ENCODE data around the gene PKD1. TPM values are rescaled to one million over a fixed set of nuclear protein-coding genes. Genes with fewer than 3 reads are reported as not detected.
"Not testable (repeated sequence)": the region's sequence is repeated elsewhere in the genome, so short reads cannot be mapped to it uniquely, and the experiment has no call there.

The PKD1 gene
- total and polyA plus RNA-seq, 2 of the 13 experiments (the other 11 are each of a cell fraction or from before 2014, with no cell fraction given): 22.1 to 23.0 TPM

GRCh38 chr16:2114225-2114624, 21.5 kb downstream of the PKD1 start:
- H3K27me3 ChIP-seq (ENCODE audit: control insufficient read depth in 1 of 2, insufficient read depth in 2 of 2, low read length in 2 of 2); in situ Hi-C loops (cut with HindIII; ENCODE audit: extremely low pct_ligation_motif_present, low pct_unique_long_range_greater_than_20kb); H3K36me3 ChIP-seq (replicated peaks in 1 of 2; ENCODE audit: control insufficient read depth in 1 of 2, insufficient read depth in 2 of 2, low read length in 2 of 2); H3K79me2 ChIP-seq (ENCODE audit: insufficient read depth, low read length); DNase-seq (ENCODE audit: low spot score); H3K9ac ChIP-seq (ENCODE audit: insufficient read depth, low read depth, low read length); H4K20me1 ChIP-seq (ENCODE audit: insufficient read depth, low read length); intact Hi-C loops (cut with micrococcal nuclease; ENCODE audit: unreplicated experiment); H3K9me3 ChIP-seq (ENCODE audit: low read length); H3K4me1 ChIP-seq (ENCODE audit: insufficient read depth, low read length); H3K4me3 ChIP-seq (replicated peaks in 1 of 3; ENCODE audit: insufficient read depth in 1 of 3, low read depth in 2 of 3, low read length in 3 of 3); H3K4me2 ChIP-seq (ENCODE audit: low read depth, low read length); POLR2A ChIA-PET; CTCF ChIA-PET (ENCODE audit: low intra/inter-chr PET ratio, low total read pairs); H2AFZ ChIP-seq (ENCODE audit: low read length); FAIRE-seq; BruUV-seq (replicated peaks); ATAC-seq; H3K27ac ChIP-seq (ENCODE audit: extremely low read length, insufficient read depth, low read length): not testable (repeated sequence)
- 97% methylated on average over 8 of the region's 26 CpGs for WGBS (ENCODE audit: low lambda C conversion rate)

DNA sequence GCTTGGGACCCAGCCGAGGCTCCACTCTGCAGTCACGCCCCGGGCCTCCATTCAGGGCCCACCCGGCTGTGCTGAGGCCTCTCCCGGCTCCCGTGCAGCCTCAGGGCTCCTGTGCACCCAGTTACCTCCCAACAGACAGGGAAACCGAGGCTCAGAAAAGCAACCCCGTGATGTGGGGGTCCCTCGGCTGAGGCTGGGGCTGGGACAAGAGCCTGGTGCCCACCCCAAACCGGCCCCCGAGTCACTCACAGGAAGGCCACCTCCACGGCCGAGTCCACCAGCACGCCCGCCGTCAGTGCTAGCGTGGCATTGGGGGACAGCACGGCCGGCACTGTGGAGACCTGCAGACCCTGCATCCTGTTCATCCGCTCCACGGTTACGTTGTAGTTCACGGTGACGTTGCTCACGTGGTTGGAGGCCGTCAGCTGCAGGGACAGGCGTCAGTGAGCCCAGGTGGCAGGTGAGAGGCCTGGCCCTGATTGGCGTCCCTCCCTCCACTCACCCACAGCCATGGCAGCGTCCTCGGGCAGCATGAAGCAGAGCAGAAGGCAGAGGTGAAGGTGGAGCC, 23.1 kb downstream of the PKD1 start:
- DNase-seq (ENCODE audit: low spot score); POLR2A ChIA-PET; BruUV-seq (replicated peaks); H3K9me3 ChIP-seq (ENCODE audit: low read length); in situ Hi-C loops (cut with HindIII; ENCODE audit: extremely low pct_ligation_motif_present, low pct_unique_long_range_greater_than_20kb); H3K27me3 ChIP-seq (ENCODE audit: control insufficient read depth in 1 of 2, insufficient read depth in 2 of 2, low read length in 2 of 2); CTCF ChIA-PET (ENCODE audit: low intra/inter-chr PET ratio, low total read pairs); H4K20me1 ChIP-seq (ENCODE audit: insufficient read depth, low read length); H3K4me1 ChIP-seq (ENCODE audit: insufficient read depth, low read length); H3K4me2 ChIP-seq (ENCODE audit: low read depth, low read length); H3K79me2 ChIP-seq (ENCODE audit: insufficient read depth, low read length); FAIRE-seq; H3K9ac ChIP-seq (ENCODE audit: insufficient read depth, low read depth, low read length); H3K4me3 ChIP-seq (replicated peaks in 1 of 3; ENCODE audit: insufficient read depth in 1 of 3, low read depth in 2 of 3, low read length in 3 of 3); H3K27ac ChIP-seq (ENCODE audit: extremely low read length, insufficient read depth, low read length); H3K36me3 ChIP-seq (replicated peaks in 1 of 2; ENCODE audit: control insufficient read depth in 1 of 2, insufficient read depth in 2 of 2, low read length in 2 of 2); H2AFZ ChIP-seq (ENCODE audit: low read length); ATAC-seq; intact Hi-C loops (cut with micrococcal nuclease; ENCODE audit: unreplicated experiment): not testable (repeated sequence)
- WGBS (ENCODE audit: low lambda C conversion rate): 91% methylated on average over 6 of the region's 30 CpGs

DNA sequence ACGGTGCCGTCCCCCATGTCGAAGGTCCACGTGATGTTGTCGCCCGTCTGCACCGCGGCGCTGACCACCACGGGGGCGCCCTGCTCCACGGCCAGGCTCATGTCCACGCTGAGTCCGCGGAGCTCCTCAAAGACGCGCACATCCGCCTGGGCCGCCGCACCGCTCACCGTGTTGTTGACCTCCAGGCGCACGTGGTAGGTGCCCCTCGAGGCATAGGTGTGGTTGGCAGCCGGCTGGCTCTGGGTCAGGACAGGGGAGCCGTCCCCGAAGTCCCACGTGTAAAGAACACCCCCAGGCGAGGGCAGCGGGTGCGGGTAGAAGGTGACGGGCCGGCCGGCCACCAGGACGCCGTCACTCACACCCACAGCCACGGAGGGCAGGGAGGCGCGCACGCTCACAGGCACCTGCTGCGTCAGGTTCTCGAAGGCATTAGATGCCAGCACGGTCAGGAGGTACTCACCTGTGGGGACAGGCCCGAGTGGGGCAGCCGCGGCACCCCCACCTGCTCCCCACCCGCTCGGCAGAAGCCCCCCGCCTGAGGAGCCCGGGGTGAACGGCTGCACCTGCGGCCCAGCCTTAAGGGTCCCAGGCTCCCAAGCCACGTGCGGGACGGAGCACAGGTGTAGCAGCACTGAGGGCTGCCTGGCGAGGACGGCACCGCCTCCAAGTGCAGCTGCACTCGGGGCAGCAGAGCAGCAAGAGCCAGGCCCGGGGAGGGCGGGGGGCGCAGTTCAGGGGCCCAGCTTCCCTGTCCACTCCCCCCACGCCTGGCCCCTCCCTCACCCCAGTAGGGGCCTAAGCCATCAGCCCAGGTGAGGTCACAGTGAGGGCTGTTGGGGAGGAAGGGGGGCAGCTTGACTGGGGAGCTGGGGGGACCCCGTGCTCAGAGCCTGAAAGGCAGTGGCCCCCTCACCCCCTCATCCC, 24.0 kb downstream of the PKD1 start:
- POLR2A ChIA-PET; intact Hi-C loops (cut with micrococcal nuclease; ENCODE audit: unreplicated experiment); H3K27ac ChIP-seq (ENCODE audit: extremely low read length, insufficient read depth, low read length); H3K4me3 ChIP-seq (replicated peaks in 1 of 3; ENCODE audit: insufficient read depth in 1 of 3, low read depth in 2 of 3, low read length in 3 of 3); H4K20me1 ChIP-seq (ENCODE audit: insufficient read depth, low read length); FAIRE-seq; ATAC-seq; H2AFZ ChIP-seq (ENCODE audit: low read length); CTCF ChIA-PET (ENCODE audit: low intra/inter-chr PET ratio, low total read pairs); H3K4me1 ChIP-seq (ENCODE audit: insufficient read depth, low read length); H3K9me3 ChIP-seq (ENCODE audit: low read length); BruUV-seq (replicated peaks); H3K9ac ChIP-seq (ENCODE audit: insufficient read depth, low read depth, low read length); DNase-seq (ENCODE audit: low spot score); H3K36me3 ChIP-seq (replicated peaks in 1 of 2; ENCODE audit: control insufficient read depth in 1 of 2, insufficient read depth in 2 of 2, low read length in 2 of 2); H3K79me2 ChIP-seq (ENCODE audit: insufficient read depth, low read length); H3K4me2 ChIP-seq (ENCODE audit: low read depth, low read length); in situ Hi-C loops (cut with HindIII; ENCODE audit: extremely low pct_ligation_motif_present, low pct_unique_long_range_greater_than_20kb); H3K27me3 ChIP-seq (ENCODE audit: control insufficient read depth in 1 of 2, insufficient read depth in 2 of 2, low read length in 2 of 2): not testable (repeated sequence)
- WGBS (ENCODE audit: low lambda C conversion rate): 98% methylated on average over 11 of the region's 65 CpGs

DNA sequence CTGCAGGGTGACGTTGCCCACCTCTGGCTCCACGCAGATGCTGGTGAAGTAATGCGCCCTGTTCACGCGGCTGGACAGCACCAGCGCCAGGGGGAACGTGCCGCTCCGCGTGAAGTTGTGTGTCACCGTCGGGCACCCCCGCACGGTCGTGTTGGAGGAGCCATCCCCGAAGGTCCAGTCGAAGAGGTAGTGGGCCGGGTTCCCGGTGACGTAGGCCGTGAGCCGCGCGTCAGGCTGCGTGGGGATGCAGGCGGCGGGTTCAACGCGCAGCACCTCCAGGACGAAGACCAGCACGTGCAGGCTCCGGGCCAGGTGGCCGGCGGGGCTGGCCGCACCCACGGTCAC, 24.7 kb downstream of the PKD1 start:
- H3K9ac ChIP-seq (ENCODE audit: insufficient read depth, low read depth, low read length); CTCF ChIA-PET (ENCODE audit: low intra/inter-chr PET ratio, low total read pairs); H3K4me2 ChIP-seq (ENCODE audit: low read depth, low read length); H3K36me3 ChIP-seq (replicated peaks in 1 of 2; ENCODE audit: control insufficient read depth in 1 of 2, insufficient read depth in 2 of 2, low read length in 2 of 2); H3K27me3 ChIP-seq (ENCODE audit: control insufficient read depth in 1 of 2, insufficient read depth in 2 of 2, low read length in 2 of 2); H4K20me1 ChIP-seq (ENCODE audit: insufficient read depth, low read length); DNase-seq (ENCODE audit: low spot score); H2AFZ ChIP-seq (ENCODE audit: low read length); FAIRE-seq; H3K79me2 ChIP-seq (ENCODE audit: insufficient read depth, low read length); H3K9me3 ChIP-seq (ENCODE audit: low read length); H3K27ac ChIP-seq (ENCODE audit: extremely low read length, insufficient read depth, low read length); H3K4me3 ChIP-seq (replicated peaks in 1 of 3; ENCODE audit: insufficient read depth in 1 of 3, low read depth in 2 of 3, low read length in 3 of 3); ATAC-seq; intact Hi-C loops (cut with micrococcal nuclease; ENCODE audit: unreplicated experiment); H3K4me1 ChIP-seq (ENCODE audit: insufficient read depth, low read length); POLR2A ChIA-PET; BruUV-seq (replicated peaks); in situ Hi-C loops (cut with HindIII; ENCODE audit: extremely low pct_ligation_motif_present, low pct_unique_long_range_greater_than_20kb): not testable (repeated sequence)
- WGBS (ENCODE audit: low lambda C conversion rate): 95% methylated on average over 4 of the region's 36 CpGs
